CD14-positive monocyte (primary cell): ENCODE results near the gene DOCK6. TPM values are rescaled to one million over a fixed set of nuclear protein-coding genes. Genes with fewer than 3 reads are reported as not detected.

Source experiments
- DNase-seq, 3 donors: peaks; one replicate each; pipeline ENCODE4 v3.0.0-alpha.2; 2011 to 2022
- H2AFZ ChIP-seq: 2 replicates; pipeline ENCODE4 v1.6.0; 2012; ENCODE audit warnings: mild to moderate bottlenecking, low read depth, low read length, inconsistent platforms; ENCODE audit not compliant: insufficient read depth, poor library complexity, severe bottlenecking
- H3K27ac ChIP-seq, 2 donors: 1 replicate in 1 of 2; 2 replicates in 1 of 2; pipeline ENCODE4 v1.5.1; 2012 to 2013; ENCODE audit warnings: low read length in 2 of 2, control low read depth in 1 of 2, inconsistent platforms in 1 of 2, low read depth in 1 of 2, mild to moderate bottlenecking in 1 of 2
- H3K27me3 ChIP-seq, 2 donors: one replicate each; pipeline versions ENCODE4 v1.6.0 to v1.6.1; 2011 to 2013; ENCODE audit warnings: low read length in 2 of 2; ENCODE audit not compliant: control insufficient read depth in 2 of 2, insufficient read depth in 2 of 2
- H3K36me3 ChIP-seq, 2 donors: replicated peaks in 1 of 2; 1 replicate in 1 of 2; 2 replicates in 1 of 2; pipeline versions ENCODE4 v1.5.1 to v1.6.1; 2012 to 2013; ENCODE audit warnings: low read length in 2 of 2, control low read depth in 1 of 2, inconsistent platforms in 1 of 2, mild to moderate bottlenecking in 1 of 2; ENCODE audit not compliant: insufficient read depth in 2 of 2, control insufficient read depth in 1 of 2
- H3K4me1 ChIP-seq, 2 donors: 1 replicate in 1 of 2; 2 replicates in 1 of 2; pipeline versions ENCODE4 v1.5.1 to v1.6.1; 2012 to 2013; ENCODE audit warnings: low read length in 2 of 2, control low read depth in 1 of 2, inconsistent platforms in 1 of 2, mild to moderate bottlenecking in 1 of 2, moderate library complexity in 1 of 2; ENCODE audit not compliant: insufficient read depth in 2 of 2, control insufficient read depth in 1 of 2
- H3K4me2 ChIP-seq: replicated peaks from 2 replicates; pipeline ENCODE3; 2012; ENCODE audit warnings: low read length, moderate library complexity, mild to moderate bottlenecking; ENCODE audit not compliant: poor library complexity, severe bottlenecking; ENCODE audit errors: extremely low read depth
- H3K4me3 ChIP-seq, 3 experiments: fragments of 200-600 bp in 1 of 3; sonication (generic) in 1 of 3; replicated peaks in 1 of 3; 1 replicate in 2 of 3; 2 replicates in 1 of 3; pipeline ENCODE4 v1.5.1; 2011 to 2013; ENCODE audit warnings: low read length in 3 of 3, mild to moderate bottlenecking in 3 of 3, control low read depth in 2 of 3, low read depth in 2 of 3, inconsistent platforms in 1 of 3, moderate library complexity in 1 of 3
- H3K79me2 ChIP-seq: 2 replicates; pipeline ENCODE4 v1.6.0; 2012; ENCODE audit warnings: mild to moderate bottlenecking, control low read depth, inconsistent platforms, low read length, moderate library complexity; ENCODE audit not compliant: insufficient read depth
- H3K9ac ChIP-seq: 2 replicates; pipeline ENCODE4 v1.6.0; 2017; ENCODE audit warnings: low read length, mild to moderate bottlenecking; ENCODE audit not compliant: insufficient read depth, poor library complexity, severe bottlenecking
- H3K9me3 ChIP-seq, 2 donors: replicated peaks in 1 of 2; 1 replicate in 1 of 2; 2 replicates in 1 of 2; pipeline versions ENCODE4 v1.5.1 to v1.6.1; 2012 to 2013; ENCODE audit warnings: low read length in 2 of 2, control low read depth in 1 of 2; ENCODE audit not compliant: control insufficient read depth in 1 of 2, insufficient read depth in 1 of 2
- H4K20me1 ChIP-seq: 2 replicates; pipeline ENCODE4 v1.6.0; 2012; ENCODE audit warnings: mild to moderate bottlenecking, low read length, control low read depth, moderate library complexity; ENCODE audit not compliant: insufficient read depth
- H3K27ac Mint-ChIP-seq, 7 donors: one replicate each; pipeline ENCODE4 v1.8.0; 2020; ENCODE audit warnings: mild to moderate bottlenecking in 7 of 7, mixed read lengths in 7 of 7, moderate library complexity in 6 of 7, inconsistent platforms in 2 of 7
- H3K27me3 Mint-ChIP-seq, 3 donors: one replicate each; pipeline ENCODE4 v1.8.0; 2021 to 2022; ENCODE audit warnings: low read depth in 3 of 3, mild to moderate bottlenecking in 3 of 3, mixed read lengths in 3 of 3, moderate library complexity in 3 of 3, inconsistent platforms in 1 of 3
- H3K36me3 Mint-ChIP-seq, 2 donors: one replicate each; pipeline ENCODE4 v1.8.0; 2020; ENCODE audit warnings: mixed read lengths in 2 of 2, inconsistent platforms in 1 of 2, mild to moderate bottlenecking in 1 of 2
- H3K4me1 Mint-ChIP-seq: one replicate; pipeline ENCODE4 v1.8.0; 2020; ENCODE audit warnings: mild to moderate bottlenecking, mixed read lengths
- H3K4me3 Mint-ChIP-seq, 2 donors: one replicate each; pipeline ENCODE4 v1.8.0; 2020; ENCODE audit warnings: mild to moderate bottlenecking in 2 of 2, mixed read lengths in 2 of 2, moderate library complexity in 1 of 2
- H3K9me3 Mint-ChIP-seq, 7 donors: one replicate each; pipeline ENCODE4 v1.8.0; 2020 to 2022; ENCODE audit warnings: mixed read lengths in 7 of 7, mild to moderate bottlenecking in 6 of 7, moderate library complexity in 6 of 7, inconsistent platforms in 2 of 7
- WGBS: methylation state at CpG from one replicate; pipeline ENCODE4 v1.1.5; 2013; ENCODE audit warnings: missing lambda C conversion rate; ENCODE audit not compliant: insufficient coverage; 5-methylcytosine and 5-hydroxymethylcytosine counted together
- intact Hi-C, 2 donors: fragments of 100-400 bp; cut with micrococcal nuclease; formaldehyde crosslinking; loops; one replicate each; pipeline versions ENCODE4 v1.15.0 to v1.15.1; 2023
- polyA plus RNA-seq, 3 donors: library from polyadenylated mRNA; depleted of rRNA in 1 of 3; unstranded in 2 of 3; stranded (reverse) in 1 of 3; fragments of 300-500 nt in 2 of 3; fragments of >200 nt in 1 of 3; fragmentation: Illumina TruSeq in 2 of 3; gene quantifications; 1 replicate in 2 of 3; 2 replicates in 1 of 3; pipeline ENCODE4 v1.2.3, GENCODE V29; 2012 to 2021
- TF ChIP-seq, protein P1 (sequence below): fragments of 200-600 bp; IDR thresholded peaks from one replicate; pipeline ENCODE4 v1.8.0; 2022; ENCODE audit warnings: antibody characterized with exemption, mild to moderate bottlenecking

The DOCK6 gene
- polyA plus RNA-seq, 3 donors = 0.03 to 0.93 (median 0.18) TPM

DNA sequence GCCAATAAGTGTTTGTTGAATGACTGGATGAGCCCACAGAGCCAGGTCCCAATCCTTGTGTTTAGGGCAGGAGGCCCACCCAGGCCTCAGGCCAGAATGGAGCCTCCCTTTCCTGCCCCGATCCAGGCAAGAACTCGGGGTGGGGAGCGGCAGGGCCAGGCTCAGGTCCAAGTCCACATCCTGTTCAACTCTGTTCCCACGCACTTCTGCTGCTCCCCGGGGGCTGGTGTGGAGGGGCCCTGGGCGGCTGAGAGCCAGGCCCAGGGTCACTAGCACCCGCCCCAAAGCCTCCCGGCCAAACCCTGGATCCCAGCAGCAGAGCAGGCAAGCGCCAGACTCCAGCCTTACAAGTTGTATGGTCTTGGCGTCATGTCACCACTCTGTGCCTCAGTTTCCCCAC is 14.9 kb downstream of the DOCK6 start:
- H3K27me3 ChIP-seq = peaks cover 0 to 4% of the 10 kb centered on the region in 2 donors
- no peak overlapping the region for H2AFZ ChIP-seq
- Mint-ChIP-seq H3K36me3 (no peaks in the 10 kb centered on the region), H3K4me1 (peaks cover 5% of the 10 kb centered on the region), H3K27ac (no peak overlapping the region), H3K4me3 (no peak overlapping the region), H3K27me3 (peaks cover 12 to 23% (median 12%) of the 10 kb centered on the region in 3 donors), H3K9me3 (peaks cover 0 to 2% (median 0%) of the 10 kb centered on the region in 7 donors)
- WGBS = 91% methylated on average over 7 of the region's 10 CpGs
- TF ChIP-seq, protein P1, sequence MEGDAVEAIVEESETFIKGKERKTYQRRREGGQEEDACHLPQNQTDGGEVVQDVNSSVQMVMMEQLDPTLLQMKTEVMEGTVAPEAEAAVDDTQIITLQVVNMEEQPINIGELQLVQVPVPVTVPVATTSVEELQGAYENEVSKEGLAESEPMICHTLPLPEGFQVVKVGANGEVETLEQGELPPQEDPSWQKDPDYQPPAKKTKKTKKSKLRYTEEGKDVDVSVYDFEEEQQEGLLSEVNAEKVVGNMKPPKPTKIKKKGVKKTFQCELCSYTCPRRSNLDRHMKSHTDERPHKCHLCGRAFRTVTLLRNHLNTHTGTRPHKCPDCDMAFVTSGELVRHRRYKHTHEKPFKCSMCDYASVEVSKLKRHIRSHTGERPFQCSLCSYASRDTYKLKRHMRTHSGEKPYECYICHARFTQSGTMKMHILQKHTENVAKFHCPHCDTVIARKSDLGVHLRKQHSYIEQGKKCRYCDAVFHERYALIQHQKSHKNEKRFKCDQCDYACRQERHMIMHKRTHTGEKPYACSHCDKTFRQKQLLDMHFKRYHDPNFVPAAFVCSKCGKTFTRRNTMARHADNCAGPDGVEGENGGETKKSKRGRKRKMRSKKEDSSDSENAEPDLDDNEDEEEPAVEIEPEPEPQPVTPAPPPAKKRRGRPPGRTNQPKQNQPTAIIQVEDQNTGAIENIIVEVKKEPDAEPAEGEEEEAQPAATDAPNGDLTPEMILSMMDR = no peak
- no peaks in the 10 kb centered on the region for H4K20me1 ChIP-seq
- H3K9ac ChIP-seq = no peak overlapping the region
- DNase-seq = no peak
- H3K9me3 ChIP-seq = no peaks in the 10 kb centered on the region
- H3K4me3 ChIP-seq = no peak overlapping the region
- no peaks in the 10 kb centered on the region for H3K79me2 ChIP-seq
- no peaks in the 10 kb centered on the region for H3K36me3 ChIP-seq
- intact Hi-C loops = no loop called here
- peaks cover 4 to 8% of the 10 kb centered on the region in 2 donors for H3K4me1 ChIP-seq
- no peak overlapping the region for H3K27ac ChIP-seq
- H3K4me2 ChIP-seq = no peak overlapping the region

DNA sequence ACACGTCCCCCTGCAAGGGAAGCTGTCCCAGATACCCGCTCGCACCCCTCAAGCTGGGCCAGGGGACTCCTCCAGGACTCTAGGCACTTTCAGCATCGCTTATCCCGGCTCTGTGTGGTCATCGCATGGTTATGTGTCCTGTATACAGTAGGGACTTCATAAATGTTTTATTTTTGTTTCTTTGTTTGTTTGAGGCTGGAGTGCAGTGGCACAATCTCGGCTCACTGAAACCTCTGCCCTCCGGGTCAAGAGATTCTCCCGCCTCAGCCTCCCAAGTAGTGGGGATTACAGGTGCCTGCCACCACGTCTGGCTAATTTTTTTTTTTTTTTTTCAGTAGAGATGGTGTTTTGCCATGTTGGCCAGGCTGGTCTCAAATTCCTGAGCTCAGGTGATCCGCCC is 15.4 kb downstream of the DOCK6 start:
- no peak for DNase-seq
- Mint-ChIP-seq H3K9me3 (peaks cover 0 to 2% (median 0%) of the 10 kb centered on the region in 7 donors), H3K4me1 (peaks cover 5% of the 10 kb centered on the region), H3K27me3 (peaks cover 13 to 25% (median 15%) of the 10 kb centered on the region in 3 donors), H3K27ac (no peak overlapping the region), H3K4me3 (no peak overlapping the region), H3K36me3 (no peaks in the 10 kb centered on the region)
- Histone ChIP-seq H3K4me3 (no peak overlapping the region), H2AFZ (no peak overlapping the region), H3K4me2 (no peak overlapping the region), H3K4me1 (peaks cover 4 to 8% of the 10 kb centered on the region in 2 donors), H3K9me3 (no peaks in the 10 kb centered on the region), H3K79me2 (no peaks in the 10 kb centered on the region), H3K27ac (no peak overlapping the region), H3K27me3 (peaks cover 0 to 4% of the 10 kb centered on the region in 2 donors), H3K9ac (no peak overlapping the region), H4K20me1 (no peaks in the 10 kb centered on the region), H3K36me3 (no peaks in the 10 kb centered on the region)
- TF ChIP-seq, protein P1 = no peak
- intact Hi-C loops = no loop called here
- 90% methylated on average over 8 of the region's 11 CpGs for WGBS
